ENCODE measurements around the gene MSL3B.

The MSL3B gene

DNA sequence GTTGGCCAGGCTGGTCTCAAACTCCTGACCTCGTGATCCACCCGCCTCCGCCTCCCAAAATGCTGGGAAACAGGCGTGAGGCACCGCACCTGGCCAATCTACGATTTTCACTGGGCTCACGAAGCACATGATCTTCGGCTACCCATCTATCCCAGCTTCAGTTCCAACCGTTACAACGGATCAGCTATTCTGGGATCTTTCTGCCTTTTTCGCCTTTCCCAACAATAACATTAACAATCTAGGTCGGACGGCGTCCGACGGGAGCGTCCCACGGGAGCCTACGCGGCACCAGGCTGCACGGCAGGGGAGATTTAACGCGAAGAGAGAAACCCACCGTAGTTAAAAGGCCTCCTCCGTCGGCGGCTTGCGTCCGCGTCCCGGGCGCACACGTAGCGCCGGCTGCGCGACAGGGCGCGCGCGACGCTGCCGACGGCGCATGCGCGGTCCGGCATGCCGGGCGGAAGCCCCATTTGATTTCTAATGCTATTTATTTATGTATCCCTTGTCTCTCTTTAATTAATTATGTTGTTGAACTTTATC is at the start of gene MSL3B (continued):
- TF ChIP-seq, protein P1, sequence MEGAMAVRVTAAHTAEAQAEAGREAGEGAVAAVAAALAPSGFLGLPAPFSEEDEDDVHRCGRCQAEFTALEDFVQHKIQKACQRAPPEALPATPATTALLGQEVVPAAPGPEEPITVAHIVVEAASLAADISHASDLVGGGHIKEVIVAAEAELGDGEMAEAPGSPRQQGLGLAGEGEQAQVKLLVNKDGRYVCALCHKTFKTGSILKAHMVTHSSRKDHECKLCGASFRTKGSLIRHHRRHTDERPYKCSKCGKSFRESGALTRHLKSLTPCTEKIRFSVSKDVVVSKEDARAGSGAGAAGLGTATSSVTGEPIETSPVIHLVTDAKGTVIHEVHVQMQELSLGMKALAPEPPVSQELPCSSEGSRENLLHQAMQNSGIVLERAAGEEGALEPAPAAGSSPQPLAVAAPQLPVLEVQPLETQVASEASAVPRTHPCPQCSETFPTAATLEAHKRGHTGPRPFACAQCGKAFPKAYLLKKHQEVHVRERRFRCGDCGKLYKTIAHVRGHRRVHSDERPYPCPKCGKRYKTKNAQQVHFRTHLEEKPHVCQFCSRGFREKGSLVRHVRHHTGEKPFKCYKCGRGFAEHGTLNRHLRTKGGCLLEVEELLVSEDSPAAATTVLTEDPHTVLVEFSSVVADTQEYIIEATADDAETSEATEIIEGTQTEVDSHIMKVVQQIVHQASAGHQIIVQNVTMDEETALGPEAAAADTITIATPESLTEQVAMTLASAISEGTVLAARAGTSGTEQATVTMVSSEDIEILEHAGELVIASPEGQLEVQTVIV (CRISPR knock-in tag; IDR thresholded peaks at IDR 0.05; ENCODE audit: borderline replicate concordance): no peak
- TF ChIP-seq PHF20 (IDR thresholded peaks at IDR 0.05; ENCODE audit: partially characterized antibody): peak; percentile 80
- no peak for TF ChIP-seq EWSR1 (IDR thresholded peaks at IDR 0.05; ENCODE audit: borderline replicate concordance, low read depth, partially characterized antibody)
- TF ChIP-seq, protein P2, sequence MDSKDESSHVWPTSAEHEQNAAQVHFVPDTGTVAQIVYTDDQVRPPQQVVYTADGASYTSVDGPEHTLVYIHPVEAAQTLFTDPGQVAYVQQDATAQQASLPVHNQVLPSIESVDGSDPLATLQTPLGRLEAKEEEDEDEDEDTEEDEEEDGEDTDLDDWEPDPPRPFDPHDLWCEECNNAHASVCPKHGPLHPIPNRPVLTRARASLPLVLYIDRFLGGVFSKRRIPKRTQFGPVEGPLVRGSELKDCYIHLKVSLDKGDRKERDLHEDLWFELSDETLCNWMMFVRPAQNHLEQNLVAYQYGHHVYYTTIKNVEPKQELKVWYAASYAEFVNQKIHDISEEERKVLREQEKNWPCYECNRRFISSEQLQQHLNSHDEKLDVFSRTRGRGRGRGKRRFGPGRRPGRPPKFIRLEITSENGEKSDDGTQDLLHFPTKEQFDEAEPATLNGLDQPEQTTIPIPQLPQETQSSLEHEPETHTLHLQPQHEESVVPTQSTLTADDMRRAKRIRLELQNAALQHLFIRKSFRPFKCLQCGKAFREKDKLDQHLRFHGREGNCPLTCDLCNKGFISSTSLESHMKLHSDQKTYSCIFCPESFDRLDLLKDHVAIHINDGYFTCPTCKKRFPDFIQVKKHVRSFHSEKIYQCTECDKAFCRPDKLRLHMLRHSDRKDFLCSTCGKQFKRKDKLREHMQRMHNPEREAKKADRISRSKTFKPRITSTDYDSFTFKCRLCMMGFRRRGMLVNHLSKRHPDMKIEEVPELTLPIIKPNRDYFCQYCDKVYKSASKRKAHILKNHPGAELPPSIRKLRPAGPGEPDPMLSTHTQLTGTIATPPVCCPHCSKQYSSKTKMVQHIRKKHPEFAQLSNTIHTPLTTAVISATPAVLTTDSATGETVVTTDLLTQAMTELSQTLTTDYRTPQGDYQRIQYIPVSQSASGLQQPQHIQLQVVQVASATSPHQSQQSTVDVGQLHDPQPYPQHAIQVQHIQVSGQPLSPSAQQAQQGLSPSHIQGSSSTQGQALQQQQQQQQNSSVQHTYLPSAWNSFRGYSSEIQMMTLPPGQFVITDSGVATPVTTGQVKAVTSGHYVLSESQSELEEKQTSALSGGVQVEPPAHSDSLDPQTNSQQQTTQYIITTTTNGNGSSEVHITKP (IDR thresholded peaks at IDR 0.05; ENCODE audit: partially characterized antibody): no peak
- no peak for TF ChIP-seq SNIP1 (IDR thresholded peaks at IDR 0.05; ENCODE audit: low read depth)
- TF ChIP-seq ZNF586 (CRISPR knock-in tag; conservative IDR thresholded peaks at IDR 0.05): no peak
- TF ChIP-seq, protein P3, sequence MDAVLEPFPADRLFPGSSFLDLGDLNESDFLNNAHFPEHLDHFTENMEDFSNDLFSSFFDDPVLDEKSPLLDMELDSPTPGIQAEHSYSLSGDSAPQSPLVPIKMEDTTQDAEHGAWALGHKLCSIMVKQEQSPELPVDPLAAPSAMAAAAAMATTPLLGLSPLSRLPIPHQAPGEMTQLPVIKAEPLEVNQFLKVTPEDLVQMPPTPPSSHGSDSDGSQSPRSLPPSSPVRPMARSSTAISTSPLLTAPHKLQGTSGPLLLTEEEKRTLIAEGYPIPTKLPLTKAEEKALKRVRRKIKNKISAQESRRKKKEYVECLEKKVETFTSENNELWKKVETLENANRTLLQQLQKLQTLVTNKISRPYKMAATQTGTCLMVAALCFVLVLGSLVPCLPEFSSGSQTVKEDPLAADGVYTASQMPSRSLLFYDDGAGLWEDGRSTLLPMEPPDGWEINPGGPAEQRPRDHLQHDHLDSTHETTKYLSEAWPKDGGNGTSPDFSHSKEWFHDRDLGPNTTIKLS (IDR thresholded peaks at IDR 0.05; ENCODE audit: borderline replicate concordance, low read depth): peak; percentile 72; the same call in 1 of the 2 replicates
- TF ChIP-seq, protein P4, sequence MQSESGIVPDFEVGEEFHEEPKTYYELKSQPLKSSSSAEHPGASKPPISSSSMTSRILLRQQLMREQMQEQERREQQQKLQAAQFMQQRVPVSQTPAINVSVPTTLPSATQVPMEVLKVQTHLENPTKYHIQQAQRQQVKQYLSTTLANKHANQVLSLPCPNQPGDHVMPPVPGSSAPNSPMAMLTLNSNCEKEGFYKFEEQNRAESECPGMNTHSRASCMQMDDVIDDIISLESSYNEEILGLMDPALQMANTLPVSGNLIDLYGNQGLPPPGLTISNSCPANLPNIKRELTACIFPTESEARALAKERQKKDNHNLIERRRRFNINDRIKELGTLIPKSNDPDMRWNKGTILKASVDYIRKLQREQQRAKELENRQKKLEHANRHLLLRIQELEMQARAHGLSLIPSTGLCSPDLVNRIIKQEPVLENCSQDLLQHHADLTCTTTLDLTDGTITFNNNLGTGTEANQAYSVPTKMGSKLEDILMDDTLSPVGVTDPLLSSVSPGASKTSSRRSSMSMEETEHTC (IDR thresholded peaks at IDR 0.05): no peak
- TF ChIP-seq ZC3H8 (IDR thresholded peaks at IDR 0.05): no peak
- TF ChIP-seq GABPB2 (CRISPR knock-in tag; conservative IDR thresholded peaks at IDR 0.05): no peak
- TF ChIP-seq HDAC1 (IDR thresholded peaks at IDR 0.05): no peak
- TF ChIP-seq NR1H2 (CRISPR knock-in tag; IDR thresholded peaks at IDR 0.05): no peak
- TF ChIP-seq, protein P5, sequence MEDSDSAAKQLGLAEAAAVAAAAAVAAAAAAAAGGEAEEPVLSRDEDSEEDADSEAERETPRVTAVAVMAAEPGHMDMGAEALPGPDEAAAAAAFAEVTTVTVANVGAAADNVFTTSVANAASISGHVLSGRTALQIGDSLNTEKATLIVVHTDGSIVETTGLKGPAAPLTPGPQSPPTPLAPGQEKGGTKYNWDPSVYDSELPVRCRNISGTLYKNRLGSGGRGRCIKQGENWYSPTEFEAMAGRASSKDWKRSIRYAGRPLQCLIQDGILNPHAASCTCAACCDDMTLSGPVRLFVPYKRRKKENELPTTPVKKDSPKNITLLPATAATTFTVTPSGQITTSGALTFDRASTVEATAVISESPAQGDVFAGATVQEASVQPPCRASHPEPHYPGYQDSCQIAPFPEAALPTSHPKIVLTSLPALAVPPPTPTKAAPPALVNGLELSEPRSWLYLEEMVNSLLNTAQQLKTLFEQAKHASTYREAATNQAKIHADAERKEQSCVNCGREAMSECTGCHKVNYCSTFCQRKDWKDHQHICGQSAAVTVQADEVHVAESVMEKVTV (CRISPR knock-in tag; IDR thresholded peaks at IDR 0.05): no peak
- no peak for TF ChIP-seq KDM1A (IDR thresholded peaks at IDR 0.05)
- TF ChIP-seq ZNF121 (CRISPR knock-in tag; conservative IDR thresholded peaks at IDR 0.05): no peak
- TF ChIP-seq KLF1 (tag; IDR thresholded peaks at IDR 0.05): no peak

Measured in K562 (cell line).